Naive B cell (primary cell): ENCODE results near the gene MIB1. TPM values are rescaled to one million over a fixed set of nuclear protein-coding genes. Genes with fewer than 3 reads are reported as not detected.

ENCODE experiments used
- ATAC-seq, 2 donors: fragments of 150-1000 bp; cut with Tn5 transposase; 2 replicates each; pipeline ENCODE4 v1.10.0; 2021; ENCODE audit warnings: low read depth in 2 of 2, mild to moderate bottlenecking in 2 of 2, moderate library complexity in 2 of 2
- DNase-seq: peaks from one replicate; pipeline ENCODE4 v3.0.0; 2022
- H3K27ac Mint-ChIP-seq, 6 donors: one replicate each; pipeline ENCODE4 v1.8.0; 2020 to 2022; ENCODE audit warnings: mild to moderate bottlenecking in 6 of 6, mixed read lengths in 6 of 6, moderate library complexity in 5 of 6, inconsistent platforms in 2 of 6
- H3K27me3 Mint-ChIP-seq, 3 donors: one replicate each; pipeline ENCODE4 v1.8.0; 2021 to 2022; ENCODE audit warnings: mixed read lengths in 3 of 3, mild to moderate bottlenecking in 1 of 3
- H3K36me3 Mint-ChIP-seq, 2 donors: one replicate each; pipeline ENCODE4 v1.8.0; 2020 to 2022; ENCODE audit warnings: mixed read lengths in 2 of 2, inconsistent platforms in 1 of 2, mild to moderate bottlenecking in 1 of 2
- H3K4me1 Mint-ChIP-seq, 3 donors: one replicate each; pipeline ENCODE4 v1.8.0; 2020 to 2022; ENCODE audit warnings: mixed read lengths in 3 of 3, inconsistent platforms in 1 of 3, mild to moderate bottlenecking in 1 of 3, moderate library complexity in 1 of 3
- H3K4me3 Mint-ChIP-seq, 8 donors: one replicate each; pipeline ENCODE4 v1.8.0; 2020 to 2022; ENCODE audit warnings: mild to moderate bottlenecking in 8 of 8, mixed read lengths in 8 of 8, moderate library complexity in 8 of 8, inconsistent platforms in 2 of 8
- H3K9me3 Mint-ChIP-seq, 7 donors: one replicate each; pipeline ENCODE4 v1.8.0; 2020 to 2022; ENCODE audit warnings: mixed read lengths in 7 of 7, mild to moderate bottlenecking in 5 of 7, inconsistent platforms in 2 of 7, moderate library complexity in 1 of 7
- polyA plus RNA-seq, 6 donors: library from polyadenylated mRNA; unstranded; fragments of 300-500 nt; fragmentation: Illumina TruSeq; gene quantifications; one replicate each; pipeline ENCODE4 v1.2.3, GENCODE V29; 2021; ENCODE audit warnings: low read depth in 6 of 6

MIB1 gene
- polyA plus RNA-seq, 6 donors from 2014 or later = 2.6 to 6.1 (median 4.1) TPM

DNA sequence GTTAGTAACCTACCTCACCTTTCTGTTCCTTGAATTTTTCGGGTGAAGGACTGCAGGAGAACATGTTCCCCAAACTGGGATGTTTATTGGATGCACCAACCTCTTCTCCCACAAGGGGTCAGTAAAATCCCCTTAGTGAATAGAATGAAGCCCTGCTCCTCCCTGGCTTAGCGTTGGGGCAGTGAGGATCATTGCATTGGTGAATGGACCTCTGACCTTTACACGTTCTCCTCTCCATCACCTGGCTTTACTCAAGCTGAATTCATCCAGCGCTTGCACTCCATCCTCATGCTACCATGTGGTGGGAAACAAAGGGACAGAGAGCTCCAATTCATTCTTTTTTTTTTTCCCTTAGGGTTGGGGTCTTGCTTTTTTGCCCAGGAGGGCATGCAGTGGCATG is 157.2 kb downstream of the MIB1 start:
- ATAC-seq (no peak), DNase-seq (peak; percentile 1)
- no peak overlapping the region for H3K4me3 Mint-ChIP-seq
- no peak overlapping the region for H3K27ac Mint-ChIP-seq
- no peaks in the 10 kb centered on the region for H3K36me3 Mint-ChIP-seq
- no peaks in the 10 kb centered on the region for H3K9me3 Mint-ChIP-seq
- peaks cover 12 to 33% (median 19%) of the 10 kb centered on the region in 3 donors for H3K27me3 Mint-ChIP-seq
- peaks cover 7 to 10% (median 7%) of the 10 kb centered on the region in 3 donors for H3K4me1 Mint-ChIP-seq

DNA sequence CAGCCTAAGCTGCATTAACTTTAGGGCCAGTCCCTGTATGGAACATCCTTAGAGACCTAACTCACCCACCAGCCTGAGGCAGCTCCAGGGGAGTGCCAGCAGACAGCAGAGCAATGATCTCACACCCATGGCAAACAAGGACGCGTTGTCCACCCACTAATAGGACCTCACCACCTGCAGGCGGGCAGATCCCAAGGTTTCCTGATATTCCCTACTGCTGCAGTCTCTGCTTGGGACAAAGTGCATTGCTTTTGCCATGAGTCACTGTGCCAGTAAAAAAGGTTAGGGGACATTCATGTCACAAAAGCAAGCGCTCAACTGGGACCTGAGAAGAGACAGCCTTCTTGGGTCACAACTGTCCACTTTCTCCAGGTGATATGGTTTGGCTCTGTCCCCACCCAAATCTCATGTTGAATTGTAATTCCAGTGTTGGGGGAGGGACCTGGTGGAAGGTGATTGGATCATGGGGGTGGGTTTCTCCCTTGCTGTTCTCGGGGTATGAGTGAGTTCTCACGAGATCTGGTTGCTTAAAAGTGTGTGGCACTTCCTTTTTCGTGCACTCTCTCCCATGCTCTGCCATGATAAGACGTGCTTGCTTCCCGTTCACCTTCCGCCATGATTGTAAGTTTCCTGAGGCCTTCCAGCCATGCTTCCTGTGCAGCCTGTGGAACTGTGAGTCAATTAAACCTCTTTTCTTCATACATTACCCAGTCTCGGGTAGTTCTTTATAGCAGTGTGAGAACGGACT is 160.2 kb downstream of the MIB1 start:
- Mint-ChIP-seq H3K4me3 (no peak overlapping the region), H3K27me3 (peaks cover 16 to 38% (median 19%) of the 10 kb centered on the region in 3 donors), H3K27ac (no peak overlapping the region), H3K36me3 (no peaks in the 10 kb centered on the region), H3K9me3 (no peaks in the 10 kb centered on the region), H3K4me1 (peaks cover 7 to 10% (median 7%) of the 10 kb centered on the region in 3 donors)
- no peak for DNase-seq
- ATAC-seq = no peak

DNA sequence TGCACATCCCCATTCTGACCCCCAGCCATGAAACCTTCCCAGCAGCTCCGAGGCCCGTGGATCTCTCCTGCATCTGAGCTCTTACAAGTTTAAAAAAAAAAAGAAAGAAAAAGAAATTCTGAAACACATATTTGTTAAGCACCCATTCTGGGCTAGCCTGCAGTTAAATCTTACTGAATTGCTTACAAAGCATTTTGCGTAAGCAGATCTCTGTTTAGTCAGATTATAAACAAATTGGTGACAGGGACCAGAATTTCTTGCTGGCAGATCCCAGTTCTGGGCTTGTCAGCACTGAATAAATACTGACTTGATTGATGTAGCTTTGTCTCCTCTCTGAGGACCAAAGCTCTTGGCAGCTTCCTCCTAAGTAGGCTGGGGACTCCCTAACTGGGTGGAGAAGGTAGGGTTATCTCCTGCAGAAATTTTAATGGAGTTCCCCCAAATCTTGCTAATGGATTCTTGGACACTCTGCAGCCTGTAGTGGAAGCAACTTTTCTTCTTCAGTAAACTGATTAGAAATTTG is 160.9 kb downstream of the MIB1 start:
- peaks cover 7 to 10% (median 7%) of the 10 kb centered on the region in 3 donors for H3K4me1 Mint-ChIP-seq
- ATAC-seq = no peak
- no peak for DNase-seq
- H3K9me3 Mint-ChIP-seq = no peaks in the 10 kb centered on the region
- no peak overlapping the region for H3K4me3 Mint-ChIP-seq
- H3K36me3 Mint-ChIP-seq = no peaks in the 10 kb centered on the region
- H3K27me3 Mint-ChIP-seq = peaks cover 16 to 32% (median 19%) of the 10 kb centered on the region in 3 donors
- H3K27ac Mint-ChIP-seq = no peak overlapping the region

DNA sequence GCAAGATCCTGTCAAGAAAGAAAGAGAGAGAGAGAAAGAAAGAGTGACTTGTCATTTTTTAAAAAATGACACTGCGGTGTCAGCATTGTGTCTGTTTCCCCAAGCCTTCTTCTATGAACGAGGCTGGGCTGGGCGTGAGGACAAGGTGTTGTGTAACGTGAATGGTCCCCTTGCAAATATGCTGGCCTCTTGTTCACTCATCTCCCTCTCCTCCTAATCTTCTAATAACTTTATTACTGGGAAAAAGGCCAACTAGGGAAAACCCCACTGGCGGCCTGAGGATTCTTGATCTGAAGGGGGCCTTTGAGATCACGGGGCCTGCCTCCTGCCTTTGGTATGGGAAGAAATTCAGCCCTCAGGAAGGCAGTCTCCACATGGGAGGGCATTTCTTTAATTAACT is 163.1 kb downstream of the MIB1 start:
- Mint-ChIP-seq H3K36me3 (no peaks in the 10 kb centered on the region), H3K4me3 (no peak overlapping the region), H3K9me3 (no peaks in the 10 kb centered on the region), H3K27me3 (peaks cover 13 to 14% (median 13%) of the 10 kb centered on the region in 3 donors), H3K27ac (peak overlapping the region in 1 of 6 donors; percentile 50), H3K4me1 (no peaks in the 10 kb centered on the region)
- no peak for DNase-seq
- no peak for ATAC-seq

DNA sequence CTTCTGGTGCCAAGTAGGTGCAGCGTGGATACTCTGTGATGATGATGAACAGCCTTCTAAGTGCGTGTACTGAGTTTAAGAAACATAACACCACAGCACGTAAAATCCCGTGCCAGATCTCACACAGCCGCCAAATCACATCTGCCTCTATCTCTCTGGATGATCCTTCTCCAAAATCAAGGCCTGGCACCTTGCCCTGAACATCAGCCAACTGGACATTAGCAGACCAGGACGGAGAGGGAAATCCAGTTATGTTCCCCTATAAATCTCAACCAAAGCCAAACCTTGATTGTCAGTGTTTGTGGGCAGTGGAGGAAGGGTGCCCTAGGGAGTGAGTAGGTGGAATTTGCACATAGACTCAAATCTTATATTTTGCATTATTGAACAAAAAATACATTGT is 164.3 kb downstream of the MIB1 start:
- Mint-ChIP-seq H3K4me1 (no peaks in the 10 kb centered on the region), H3K27me3 (peaks cover 14 to 16% (median 16%) of the 10 kb centered on the region in 3 donors), H3K36me3 (no peaks in the 10 kb centered on the region), H3K9me3 (no peaks in the 10 kb centered on the region), H3K27ac (no peak overlapping the region), H3K4me3 (no peak overlapping the region)
- ATAC-seq = no peak
- no peak for DNase-seq

DNA sequence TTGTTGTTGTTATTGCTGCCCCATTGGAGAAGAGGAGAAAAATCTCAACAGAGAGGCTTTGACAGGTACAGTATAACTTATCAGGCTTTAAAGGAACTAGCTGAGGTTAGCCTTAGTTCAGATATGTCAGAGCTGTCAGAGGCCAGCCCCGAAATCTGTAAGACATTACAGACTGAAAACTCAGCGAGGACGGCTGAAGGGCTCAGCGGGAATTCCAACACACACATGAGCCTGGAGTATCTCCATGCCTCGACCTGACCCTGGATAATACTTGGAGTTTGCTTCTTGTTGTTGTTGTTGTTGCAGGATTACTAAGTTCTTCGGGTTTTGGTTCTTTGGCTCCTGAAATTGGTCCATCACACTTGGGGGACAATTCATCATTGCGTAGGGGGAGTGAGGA is 166.9 kb downstream of the MIB1 start:
- H3K27me3 Mint-ChIP-seq = peaks cover 17 to 26% (median 20%) of the 10 kb centered on the region in 3 donors
- DNase-seq (no peak), ATAC-seq (no peak)
- H3K4me1 Mint-ChIP-seq = no peaks in the 10 kb centered on the region
- no peaks in the 10 kb centered on the region for H3K9me3 Mint-ChIP-seq
- no peak overlapping the region for H3K4me3 Mint-ChIP-seq
- H3K36me3 Mint-ChIP-seq = no peaks in the 10 kb centered on the region
- H3K27ac Mint-ChIP-seq = peak overlapping the region in 2 of 6 donors; percentile 5 to 32

DNA sequence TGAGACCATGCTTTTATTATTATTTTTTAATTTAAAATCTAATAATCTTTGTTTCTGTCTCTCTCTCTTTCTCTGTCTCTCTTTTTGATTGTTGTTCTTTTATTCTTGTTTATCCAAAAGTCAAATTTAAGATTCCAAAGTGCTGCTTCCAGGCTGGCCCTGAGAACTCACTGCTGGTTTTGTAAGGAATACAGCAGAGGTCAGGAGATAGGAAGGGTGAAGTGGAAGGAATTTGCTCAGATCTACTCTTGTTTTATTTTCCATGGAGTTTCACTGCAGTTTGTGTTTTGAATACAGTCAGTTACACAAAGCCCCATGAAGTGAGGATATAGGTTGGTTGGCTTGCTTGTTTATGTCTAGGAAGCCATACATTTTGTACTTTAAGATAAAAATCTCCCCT is 168.1 kb downstream of the MIB1 start:
- Mint-ChIP-seq H3K27ac (no peak overlapping the region), H3K4me3 (no peak overlapping the region), H3K36me3 (no peaks in the 10 kb centered on the region), H3K9me3 (no peaks in the 10 kb centered on the region), H3K27me3 (peaks cover 15 to 26% (median 17%) of the 10 kb centered on the region in 3 donors), H3K4me1 (no peaks in the 10 kb centered on the region)
- DNase-seq (no peak), ATAC-seq (no peak)

DNA sequence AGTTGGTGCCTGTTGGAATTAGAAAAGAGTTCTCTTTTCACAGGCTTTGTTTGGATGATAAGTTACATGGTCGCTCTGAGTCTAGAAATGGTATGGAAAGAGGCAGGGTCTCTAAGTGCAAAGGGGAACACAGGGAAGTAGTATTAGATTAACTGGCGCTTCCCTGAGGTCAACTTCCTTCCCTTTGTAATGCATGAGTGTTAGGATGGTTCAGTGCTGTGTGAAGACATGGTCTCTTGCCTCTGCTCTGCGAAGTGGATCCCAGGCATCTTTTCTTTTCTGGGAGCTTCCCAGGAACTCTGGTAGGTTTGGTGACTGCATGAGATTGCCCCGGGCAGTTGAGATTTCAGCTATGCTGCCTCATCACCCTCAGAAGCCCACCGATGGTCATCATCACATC is 170.3 kb downstream of the MIB1 start:
- ATAC-seq (no peak), DNase-seq (no peak)
- Mint-ChIP-seq H3K4me3 (no peak overlapping the region), H3K36me3 (no peaks in the 10 kb centered on the region), H3K27ac (no peak overlapping the region), H3K27me3 (peaks cover 24 to 26% (median 25%) of the 10 kb centered on the region in 3 donors), H3K4me1 (no peaks in the 10 kb centered on the region), H3K9me3 (peaks cover 0 to 4% (median 0%) of the 10 kb centered on the region in 7 donors)

DNA sequence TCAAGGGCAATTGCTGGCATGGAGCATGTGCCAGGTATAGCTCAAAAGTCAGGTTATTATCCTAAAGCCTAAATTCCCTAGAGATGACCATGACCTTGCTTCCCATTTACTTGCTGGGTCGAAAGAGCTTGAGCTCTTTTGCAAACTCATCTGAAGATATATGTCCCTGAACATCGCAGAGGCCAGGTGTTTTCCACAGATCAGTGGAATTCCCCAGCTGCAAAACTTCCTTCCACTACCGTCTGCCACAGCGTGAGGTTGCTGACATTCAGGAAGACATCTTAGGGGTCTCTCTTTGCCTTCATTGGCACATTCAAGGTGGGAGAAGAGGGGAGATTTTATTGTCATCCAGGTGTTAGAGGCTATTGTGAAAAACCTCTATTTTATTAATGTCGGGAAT is 171.0 kb downstream of the MIB1 start:
- peaks cover 0 to 7% (median 0%) of the 10 kb centered on the region in 7 donors for H3K9me3 Mint-ChIP-seq
- no peak overlapping the region for H3K4me3 Mint-ChIP-seq
- H3K36me3 Mint-ChIP-seq = no peaks in the 10 kb centered on the region
- H3K27me3 Mint-ChIP-seq = peaks cover 24 to 25% (median 25%) of the 10 kb centered on the region in 3 donors
- no peak for DNase-seq
- ATAC-seq = no peak
- H3K27ac Mint-ChIP-seq = no peak overlapping the region
- no peaks in the 10 kb centered on the region for H3K4me1 Mint-ChIP-seq

DNA sequence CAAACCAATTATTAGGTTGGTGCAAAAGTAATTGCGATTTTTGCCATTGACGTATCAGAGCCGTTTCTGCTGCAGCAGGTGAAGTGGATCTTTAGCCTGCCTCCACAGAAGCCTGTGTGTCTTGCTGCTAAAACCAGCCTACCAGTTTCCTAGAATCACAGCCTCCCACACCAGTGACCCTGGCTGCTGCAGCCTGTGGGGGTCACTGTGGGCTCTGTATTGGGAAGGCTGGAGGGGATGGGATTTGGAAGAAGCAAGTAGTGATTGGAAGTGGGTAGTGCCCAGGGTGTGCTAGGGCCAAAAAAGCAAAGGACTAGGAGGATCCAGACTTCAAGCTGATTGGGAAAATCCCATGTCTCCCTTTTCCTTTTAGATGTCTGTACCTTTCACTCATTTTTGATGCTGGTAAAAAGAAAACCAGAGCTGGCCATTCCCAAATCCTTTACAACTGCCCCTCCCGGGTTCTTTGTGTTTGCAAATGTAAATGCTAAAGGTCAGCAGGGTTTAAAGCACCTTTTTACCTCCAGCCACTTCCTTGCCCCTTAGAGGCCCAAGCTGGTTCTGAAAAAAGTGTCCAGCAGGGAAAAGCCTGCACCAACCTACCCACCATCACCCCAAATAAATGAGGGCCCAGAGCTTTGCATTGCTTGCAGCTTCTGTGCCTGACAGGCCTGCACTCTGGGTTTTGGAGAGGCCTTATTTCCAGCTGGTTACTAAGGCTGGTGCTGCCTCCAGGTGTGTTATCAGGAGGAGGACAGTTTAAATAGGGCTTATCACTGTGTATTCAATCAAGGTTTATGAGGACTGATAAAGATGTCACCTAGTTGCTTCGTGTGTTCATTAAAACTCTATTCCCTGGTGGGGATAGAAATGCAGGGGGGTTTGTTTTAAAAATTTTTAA is 172.0 kb downstream of the MIB1 start:
- DNase-seq (no peak), ATAC-seq (no peak)
- H3K4me3 Mint-ChIP-seq = no peak overlapping the region
- peaks cover 0 to 16% (median 2%) of the 10 kb centered on the region in 7 donors for H3K9me3 Mint-ChIP-seq
- no peaks in the 10 kb centered on the region for H3K36me3 Mint-ChIP-seq
- H3K27ac Mint-ChIP-seq = no peak overlapping the region
- H3K27me3 Mint-ChIP-seq = peaks cover 19 to 24% (median 23%) of the 10 kb centered on the region in 3 donors
- H3K4me1 Mint-ChIP-seq = no peaks in the 10 kb centered on the region

DNA sequence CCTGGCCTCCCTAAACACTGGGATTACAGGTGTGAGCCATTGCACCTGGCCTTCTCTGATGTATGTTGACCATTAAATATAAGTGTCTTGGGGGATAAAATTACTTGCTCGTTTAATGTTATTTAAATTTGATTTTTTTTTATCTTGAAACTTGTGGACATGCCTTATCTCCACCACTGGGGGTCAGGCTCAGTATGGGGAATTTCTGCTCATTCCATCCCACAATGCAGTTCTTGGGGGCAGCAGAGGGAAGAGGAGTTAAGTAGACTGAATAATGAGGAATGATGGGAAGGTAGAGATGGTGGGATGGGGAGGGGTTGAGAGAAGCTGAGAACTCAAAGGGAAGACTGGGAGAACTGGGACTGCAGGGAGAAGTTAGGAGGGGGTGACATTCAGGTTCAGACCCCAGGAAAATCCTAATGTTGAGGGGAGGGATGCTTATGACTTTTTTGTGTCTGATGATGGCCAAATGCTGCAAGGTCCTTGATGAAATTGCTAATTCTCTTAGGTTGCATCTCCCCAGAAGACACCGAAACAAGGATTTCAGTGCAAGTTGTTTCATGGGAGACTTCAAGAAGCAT is 174.2 kb downstream of the MIB1 start:
- H3K9me3 Mint-ChIP-seq = peaks cover 5 to 36% (median 9%) of the 10 kb centered on the region in 7 donors
- no peaks in the 10 kb centered on the region for H3K4me1 Mint-ChIP-seq
- H3K27ac Mint-ChIP-seq = no peak overlapping the region
- H3K36me3 Mint-ChIP-seq = peaks cover 0 to 5% of the 10 kb centered on the region in 2 donors
- peaks cover 16 to 20% (median 19%) of the 10 kb centered on the region in 3 donors for H3K27me3 Mint-ChIP-seq
- DNase-seq (no peak), ATAC-seq (no peak)
- no peak overlapping the region for H3K4me3 Mint-ChIP-seq

DNA sequence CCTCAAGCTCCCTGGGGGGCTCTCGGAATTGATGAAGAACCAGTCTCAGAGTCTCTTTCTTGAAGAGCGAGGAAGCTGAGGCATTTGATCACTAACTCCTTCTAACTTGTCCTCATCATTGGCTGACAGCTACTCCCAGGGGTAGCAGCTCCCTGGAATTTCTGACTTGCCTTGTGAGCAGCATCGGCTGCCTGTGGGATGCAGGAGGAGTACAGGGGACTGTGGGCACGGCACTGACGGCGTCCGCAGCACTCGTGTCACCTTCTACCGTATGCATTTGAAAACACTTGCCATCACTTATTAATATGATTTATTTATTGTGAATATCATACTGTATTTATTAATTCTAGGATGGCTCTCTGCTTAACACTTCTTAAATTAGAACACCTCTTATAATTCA is 175.0 kb downstream of the MIB1 start:
- ATAC-seq (no peak), DNase-seq (no peak)
- peaks cover 13 to 16% (median 14%) of the 10 kb centered on the region in 3 donors for H3K27me3 Mint-ChIP-seq
- H3K4me3 Mint-ChIP-seq = no peak overlapping the region
- H3K36me3 Mint-ChIP-seq = peaks cover 0 to 5% of the 10 kb centered on the region in 2 donors
- peaks cover 5 to 36% (median 11%) of the 10 kb centered on the region in 7 donors for H3K9me3 Mint-ChIP-seq
- H3K27ac Mint-ChIP-seq = peak overlapping the region in 1 of 6 donors; percentile 11
- H3K4me1 Mint-ChIP-seq = no peaks in the 10 kb centered on the region

DNA sequence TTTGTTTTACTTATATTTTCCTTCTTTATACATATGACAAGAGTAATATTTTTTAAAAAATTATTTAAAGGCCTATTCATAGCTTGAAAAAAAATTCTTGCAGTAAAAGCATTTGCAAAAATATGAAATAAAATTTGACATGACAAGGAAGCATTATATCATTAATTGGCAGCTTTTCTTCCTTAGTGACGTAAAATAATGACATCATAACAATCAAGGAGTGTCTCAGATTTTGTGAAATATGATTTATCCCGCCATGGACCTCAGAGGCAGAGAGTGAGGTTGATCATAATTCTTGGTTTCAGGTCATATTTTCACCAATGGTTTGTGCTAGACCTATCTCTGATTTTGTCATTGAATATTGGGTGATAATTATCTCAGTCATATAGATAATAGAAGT is 176.0 kb downstream of the MIB1 start:
- Mint-ChIP-seq H3K4me1 (no peaks in the 10 kb centered on the region), H3K9me3 (peaks cover 5 to 36% (median 11%) of the 10 kb centered on the region in 7 donors), H3K27ac (no peak overlapping the region), H3K4me3 (no peak overlapping the region), H3K36me3 (peaks cover 0 to 5% of the 10 kb centered on the region in 2 donors), H3K27me3 (peaks cover 7 to 10% (median 9%) of the 10 kb centered on the region in 3 donors)
- ATAC-seq = no peak
- no peak for DNase-seq
